Gastrocnemius medialis (tissue), 4 donors: Measurements from ENCODE around the gene PIK3C2G. TPM values are rescaled to one million over a fixed set of nuclear protein-coding genes. Genes with fewer than 3 reads are reported as not detected.

ENCODE experiments used
- ATAC-seq, 2 donors: fragments of 150-250 bp; one replicate each; pipeline ENCODE4 v1.9.1; 2016
- DNase-seq, 2 donors: peaks; one replicate each; pipeline ENCODE4 v3.0.0-alpha.2; 2019
- H3K27ac ChIP-seq, 4 donors: fragments of 200-600 bp; sonication (generic); 1 replicate in 1 of 4; 2 replicates in 3 of 4; pipeline ENCODE4 v1.5.1; 2016 to 2018; ENCODE audit warnings: mild to moderate bottlenecking in 2 of 4, moderate library complexity in 1 of 4
- H3K27me3 ChIP-seq, 3 donors: fragments of 200-600 bp; sonication (generic) in 2 of 3; 1 replicate in 1 of 3; 2 replicates in 2 of 3; pipeline versions ENCODE4 v1.5.1 to v1.6.0; 2016 to 2019; ENCODE audit warnings: mild to moderate bottlenecking in 1 of 3, moderate library complexity in 1 of 3
- H3K36me3 ChIP-seq, 2 donors: fragments of 200-600 bp; sonication (generic) in 1 of 2; one replicate each; pipeline ENCODE4 v1.5.1; 2017 to 2018
- H3K4me1 ChIP-seq, 2 donors: fragments of 200-600 bp; sonication (generic) in 1 of 2; one replicate each; pipeline ENCODE4 v1.5.1; 2016 to 2017; ENCODE audit warnings: mild to moderate bottlenecking in 2 of 2
- H3K4me3 ChIP-seq, 4 donors: fragments of 200-600 bp; sonication (generic) in 3 of 4; 1 replicate in 1 of 4; 2 replicates in 3 of 4; pipeline ENCODE4 v1.5.1; 2016 to 2019; ENCODE audit warnings: mild to moderate bottlenecking in 2 of 4
- H3K9me3 ChIP-seq, 3 donors: fragments of 200-600 bp; sonication (generic) in 2 of 3; 1 replicate in 1 of 3; 2 replicates in 2 of 3; pipeline ENCODE4 v1.5.1; 2016 to 2019
- CTCF ChIP-seq, 5 experiments: fragments of 450-650 bp in 3 of 5; fragments of 200-600 bp in 2 of 5; sonication (generic) in 2 of 5; IDR thresholded peaks in 4 of 5; conservative IDR thresholded peaks in 1 of 5; 1 replicate in 4 of 5; 2 replicates in 1 of 5; pipeline ENCODE4 v1.5.1; 2016 to 2019; ENCODE audit warnings: antibody characterized with exemption in 5 of 5, mild to moderate bottlenecking in 3 of 5, moderate library complexity in 3 of 5
- POLR2A ChIP-seq, 2 donors: fragments of 450-650 bp; IDR thresholded peaks; one replicate each; pipeline ENCODE4 v1.6.1; 2017; ENCODE audit warnings: antibody characterized with exemption in 2 of 2, mild to moderate bottlenecking in 2 of 2, moderate library complexity in 2 of 2
- in situ Hi-C, 4 donors: fragments of 200-750 bp; cut with MboI; loops; one replicate each; pipeline versions ENCODE4 v1.15.0 to v1.8.0; 2017; ENCODE audit warnings: low sequenced_read_pairs in 4 of 4
- intact Hi-C: fragments of 100-400 bp; cut with DNase I; formaldehyde crosslinking; loops from one replicate; pipeline ENCODE4 v1.15.1; 2023; ENCODE audit warnings: low total_unique reads
- total RNA-seq, 4 donors: library from RNA; depleted of rRNA; stranded (reverse); fragments of >200 nt; gene quantifications; one replicate each; pipeline versions ENCODE4 v1.1.0 to v1.2.3, GENCODE V29; 2016

PIK3C2G gene
- total RNA-seq, 4 donors from 2014 or later = 0.40 TPM; not detected in 3

- H3K4me1 ChIP-seq = no peaks in the 10 kb centered on the region
- intact Hi-C loops (no loop called here), in situ Hi-C loops (no loop called here)
- no peak for TF ChIP-seq CTCF (IDR thresholded peaks at IDR 0.05 in 4 of 5, conservative IDR thresholded peaks at IDR 0.05 in 1 of 5)
- TF ChIP-seq POLR2A (IDR thresholded peaks at IDR 0.05) = no peak
- no peak overlapping the region for H3K4me3 ChIP-seq
- H3K36me3 ChIP-seq = no peaks in the 10 kb centered on the region
- no peak overlapping the region for H3K27ac ChIP-seq
- H3K9me3 ChIP-seq = no peaks in the 10 kb centered on the region
- DNase-seq = no peak
- H3K27me3 ChIP-seq = no peaks in the 10 kb centered on the region
- no peak for ATAC-seq
Observed at GRCh38 chr12:18415227-18415626, 153.9 kb downstream of the PIK3C2G start.

- H3K4me1 ChIP-seq = no peaks in the 10 kb centered on the region
- ATAC-seq = no peak
- no peaks in the 10 kb centered on the region for H3K27me3 ChIP-seq
- no peaks in the 10 kb centered on the region for H3K36me3 ChIP-seq
- in situ Hi-C loops (no loop called here), intact Hi-C loops (no loop called here)
- H3K27ac ChIP-seq = no peak overlapping the region
- no peaks in the 10 kb centered on the region for H3K9me3 ChIP-seq
- TF ChIP-seq CTCF (IDR thresholded peaks at IDR 0.05 in 4 of 5, conservative IDR thresholded peaks at IDR 0.05 in 1 of 5) (no peak), POLR2A (IDR thresholded peaks at IDR 0.05) (no peak)
- H3K4me3 ChIP-seq = no peak overlapping the region
- no peak for DNase-seq
Observed at GRCh38 chr12:18416412-18416811, 155.1 kb downstream of the PIK3C2G start.

GRCh38 chr12:18419311-18419710, 158.0 kb downstream of the PIK3C2G start:
- intact Hi-C loops (no loop called here), in situ Hi-C loops (no loop called here)
- H3K4me1 ChIP-seq = no peaks in the 10 kb centered on the region
- ATAC-seq (no peak), DNase-seq (no peak)
- no peaks in the 10 kb centered on the region for H3K36me3 ChIP-seq
- no peak for TF ChIP-seq POLR2A (IDR thresholded peaks at IDR 0.05)
- H3K27me3 ChIP-seq = no peaks in the 10 kb centered on the region
- no peak overlapping the region for H3K4me3 ChIP-seq
- no peak overlapping the region for H3K27ac ChIP-seq
- no peaks in the 10 kb centered on the region for H3K9me3 ChIP-seq

GRCh38 chr12:18421867-18422266, 160.5 kb downstream of the PIK3C2G start:
- intact Hi-C loops = no loop called here
- DNase-seq (no peak), ATAC-seq (no peak)
- TF ChIP-seq CTCF (IDR thresholded peaks at IDR 0.05 in 4 of 5, conservative IDR thresholded peaks at IDR 0.05 in 1 of 5) (no peak), POLR2A (IDR thresholded peaks at IDR 0.05) (no peak)
- H3K4me1 ChIP-seq = no peaks in the 10 kb centered on the region
- H3K36me3 ChIP-seq = no peaks in the 10 kb centered on the region
- no peaks in the 10 kb centered on the region for H3K27me3 ChIP-seq
- no peaks in the 10 kb centered on the region for H3K9me3 ChIP-seq
- H3K4me3 ChIP-seq = no peak overlapping the region
- in situ Hi-C loops = no loop called here
- H3K27ac ChIP-seq = no peak overlapping the region

- no peaks in the 10 kb centered on the region for H3K27me3 ChIP-seq
- H3K27ac ChIP-seq = no peak overlapping the region
- intact Hi-C loops = no loop called here
- no peaks in the 10 kb centered on the region for H3K9me3 ChIP-seq
- no peaks in the 10 kb centered on the region for H3K4me1 ChIP-seq
- no peak overlapping the region for H3K4me3 ChIP-seq
- TF ChIP-seq CTCF (IDR thresholded peaks at IDR 0.05 in 4 of 5, conservative IDR thresholded peaks at IDR 0.05 in 1 of 5) (no peak), POLR2A (IDR thresholded peaks at IDR 0.05) (no peak)
- in situ Hi-C loops = no loop called here
- H3K36me3 ChIP-seq = no peaks in the 10 kb centered on the region
- ATAC-seq (no peak), DNase-seq (no peak)
Observed at GRCh38 chr12:18422871-18423270, 161.6 kb downstream of the PIK3C2G start.
